H4 (cell line): ENCODE data around the gene KLK14. TPM values are rescaled to one million over a fixed set of nuclear protein-coding genes. Genes with fewer than 3 reads are reported as not detected.

Experiments used
- DNase-seq: peaks from one replicate; pipeline ENCODE4 v3.0.0-alpha.2; 2015; ENCODE audit warnings: low spot score
- total RNA-seq: library from RNA; depleted of rRNA; stranded (reverse); fragments of >200 nt; shearing (Covaris generic); gene quantifications from 2 replicates; pipeline ENCODE4 v1.2.3, GENCODE V29; 2014; rRNA removed

Gene KLK14
- total RNA-seq, 1 experiment from 2014 or later: not detected

DNA sequence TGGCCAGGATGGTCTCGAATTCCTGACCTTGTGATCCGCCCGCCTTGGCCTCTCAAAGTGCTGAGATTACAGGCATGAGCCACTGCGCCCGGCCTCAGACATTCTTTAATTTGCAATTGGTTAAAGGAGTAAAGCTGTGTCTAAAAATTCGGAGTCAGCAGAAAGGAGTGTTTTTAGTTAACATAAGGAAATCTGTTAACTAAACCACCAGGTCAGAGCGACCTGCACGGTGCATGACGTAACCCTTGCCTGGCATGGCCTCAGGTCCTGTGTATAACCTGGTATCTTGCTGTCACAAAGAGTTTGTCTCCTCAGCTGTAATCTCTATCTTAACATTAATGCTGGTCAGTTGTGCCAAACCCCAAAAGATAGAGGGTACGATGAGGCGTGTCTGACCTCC is 38.4 kb downstream of the KLK14 start:
- DNase-seq: no peak

DNA sequence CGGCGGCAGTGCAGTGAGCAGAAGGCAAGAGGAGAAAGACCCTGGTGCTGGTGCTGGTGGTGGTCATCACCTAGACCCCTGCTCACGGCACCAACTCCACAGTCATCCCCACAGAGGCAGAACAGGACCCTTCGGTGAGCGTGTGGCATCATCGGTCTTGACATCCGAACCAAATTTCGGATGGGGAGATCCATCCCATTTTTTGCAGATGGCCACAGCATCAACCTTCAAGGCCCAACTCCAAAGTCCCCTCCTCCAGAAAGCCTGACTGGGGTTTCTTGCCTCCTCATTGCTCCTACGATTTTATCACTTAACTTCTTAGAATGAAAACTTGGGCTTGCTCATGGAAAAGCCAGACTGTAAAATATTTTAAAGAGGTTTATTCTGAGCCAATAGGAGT is 39.2 kb downstream of the KLK14 start:
- DNase-seq: no peak

DNA sequence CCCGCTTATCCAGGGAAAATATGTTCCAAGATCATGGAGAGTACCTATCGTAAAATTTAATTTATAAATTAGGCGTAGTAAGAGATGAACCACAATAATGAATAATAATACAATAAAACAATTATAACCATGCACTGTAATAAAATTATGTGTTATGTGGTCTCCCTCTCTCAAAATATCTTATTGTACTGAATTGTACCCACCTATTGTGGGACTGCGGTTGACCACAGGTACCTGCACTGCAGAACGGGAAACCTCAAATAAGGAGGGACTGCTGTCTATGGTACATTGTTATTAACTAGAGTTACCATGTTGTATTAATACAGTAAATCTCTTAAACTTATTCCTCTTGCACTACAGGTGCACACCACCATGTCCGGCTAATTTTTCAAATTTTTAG is 42.5 kb downstream of the KLK14 start:
- no peak for DNase-seq

DNA sequence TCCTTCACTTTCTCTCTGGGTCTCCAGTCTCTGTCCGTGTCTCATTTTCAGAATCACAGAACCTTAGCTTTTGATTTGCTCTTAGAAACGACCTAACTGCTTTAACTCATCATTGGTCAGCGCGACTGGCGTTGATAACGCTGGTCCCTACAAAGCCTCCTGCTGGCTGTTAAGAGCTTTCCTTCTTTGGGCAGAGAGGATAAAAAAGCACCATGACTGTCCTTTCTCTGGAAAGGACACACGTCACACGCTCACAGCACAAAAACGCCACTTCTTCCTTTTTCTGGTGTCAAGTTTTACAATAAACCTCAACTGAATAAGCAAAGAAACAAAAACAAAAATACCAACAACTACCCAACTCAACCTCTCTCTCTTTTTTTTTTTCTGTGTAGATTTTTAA is 46.2 kb downstream of the KLK14 start:
- no peak for DNase-seq

DNA sequence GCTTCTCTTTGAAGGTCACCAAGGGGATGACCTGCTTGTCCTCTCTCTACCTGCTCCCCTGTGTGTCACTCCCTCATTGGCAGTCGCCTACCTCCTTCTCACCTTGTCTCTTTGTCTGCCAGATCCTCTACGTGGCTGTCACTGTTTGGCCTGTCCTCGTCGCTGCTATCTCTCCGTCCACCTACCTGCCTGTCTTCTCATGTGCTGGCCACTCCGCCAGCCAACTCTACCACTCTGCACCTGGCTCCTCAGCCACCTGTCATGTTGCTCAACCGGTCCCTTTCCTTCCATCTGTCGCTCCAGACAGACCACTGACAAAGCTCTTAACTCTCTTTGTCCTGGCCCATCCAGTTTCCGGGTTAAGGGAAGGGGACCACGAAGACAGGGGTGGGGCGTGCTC is 48.0 kb downstream of the KLK14 start, which contains the start of gene KLK12:
TSS of gene KLK12 (minus strand) at position 299 of the 400 bp plus-strand sequence. CDS start 381 bp downstream, outside the sequence.
- DNase-seq: no peak

DNA sequence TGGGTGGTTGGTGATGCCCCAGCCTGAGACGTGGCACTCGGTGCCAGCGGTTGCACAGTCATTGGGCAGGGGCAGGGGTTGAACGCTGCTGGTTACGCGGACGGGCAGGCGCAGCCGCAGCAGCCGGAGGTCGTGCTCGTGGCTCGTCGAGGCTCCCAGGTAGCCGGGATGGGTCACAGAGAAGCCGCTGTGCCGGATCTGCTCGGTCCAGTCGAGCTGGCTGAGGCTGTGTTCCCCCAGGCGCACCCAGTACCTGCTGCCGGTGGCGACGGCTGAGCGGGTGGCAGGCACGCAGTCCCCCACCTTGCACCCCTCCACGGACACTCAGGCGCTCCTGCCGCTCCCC is 50.8 kb downstream of the KLK14 start:
- DNase-seq: no peak

DNA sequence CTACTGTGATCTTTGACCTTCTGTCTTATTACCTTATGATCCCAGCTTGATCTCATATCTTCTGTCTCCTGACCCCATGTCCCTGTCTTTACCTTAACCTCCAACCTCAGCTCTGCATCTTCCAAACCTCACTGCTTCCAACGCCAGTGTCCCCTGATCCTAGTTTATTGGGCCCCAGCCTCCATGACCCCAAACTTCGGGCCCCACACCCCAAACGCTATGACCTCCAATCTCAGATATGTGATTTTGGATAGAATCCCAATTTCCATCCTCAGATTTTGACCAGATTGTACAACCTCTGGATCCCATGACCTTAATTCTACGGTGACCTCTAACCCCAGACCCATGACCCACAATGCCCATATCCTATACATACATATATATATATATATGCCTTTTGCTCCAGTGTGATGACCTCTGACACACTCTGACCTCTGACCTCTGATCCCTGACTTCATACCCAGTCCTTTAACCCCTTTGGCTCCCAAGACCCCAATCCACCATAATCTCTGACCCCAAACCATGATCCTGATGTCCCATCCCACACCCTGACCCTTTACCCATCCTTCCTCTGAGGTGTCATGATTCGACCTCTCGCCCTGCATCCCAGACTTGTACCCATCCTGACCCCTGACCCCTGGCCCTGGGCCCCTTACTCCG is 51.3 kb downstream of the KLK14 start:
- no peak for DNase-seq

DNA sequence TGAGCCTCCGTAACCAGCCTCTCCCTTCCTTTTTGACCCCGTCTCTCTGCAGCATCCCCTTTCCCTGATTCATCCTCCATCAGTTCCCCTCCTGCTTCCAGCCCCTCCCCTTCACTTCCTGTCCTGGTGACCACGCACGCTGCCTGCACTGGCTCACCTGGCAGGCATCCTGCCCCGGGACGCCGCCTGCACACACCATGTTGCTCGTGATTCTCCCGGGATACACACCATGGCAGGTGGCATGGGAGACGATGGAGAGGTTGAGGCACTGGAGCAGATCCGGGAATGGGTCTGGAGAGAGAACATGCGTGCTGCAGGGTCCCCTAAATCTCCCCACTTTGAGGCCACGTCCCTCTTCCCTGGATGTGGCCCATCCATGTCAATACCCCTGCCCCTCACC is 52.1 kb downstream of the KLK14 start:
- DNase-seq: no peak

DNA sequence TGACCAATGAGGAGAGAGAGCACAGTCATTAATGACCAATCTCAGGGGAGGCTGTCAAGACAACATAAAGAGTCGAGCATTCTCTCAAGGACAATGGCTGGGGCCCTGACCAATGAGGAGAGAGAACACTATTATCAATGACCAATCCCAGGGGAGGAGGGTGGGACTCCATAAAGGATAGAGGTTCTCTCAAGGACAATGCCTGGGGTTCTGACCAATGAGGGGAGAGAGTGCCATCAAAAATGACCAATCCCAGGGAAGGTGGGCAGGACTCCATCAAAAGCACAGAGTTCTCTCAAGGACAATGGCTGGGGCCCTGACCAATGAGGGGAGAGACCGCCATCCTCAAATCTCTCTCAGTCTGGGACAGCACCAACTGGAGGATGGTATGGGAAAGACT is 53.0 kb downstream of the KLK14 start:
- DNase-seq: no peak

Other genes with a start within 250 kb of the KLK14 start
- not detected in 2 replicates for gene KLK15, start 249.3 kb downstream of the KLK14 start, total RNA-seq
- gene KLK3, start 228.0 kb downstream of the KLK14 start, total RNA-seq: not detected in 2 replicates
- gene KLK2, start 209.4 kb downstream of the KLK14 start, total RNA-seq: not detected in 2 replicates
- gene KLK4, start 171.5 kb downstream of the KLK14 start, total RNA-seq: not detected in 2 replicates
- gene KLK5, start 129.8 kb downstream of the KLK14 start, total RNA-seq: 0.64 TPM in 1 of 2 replicates, not detected in the other
- gene KLK6, start 113.3 kb downstream of the KLK14 start, total RNA-seq: not detected in 2 replicates
- not detected in 2 replicates for gene KLK7, start 99.0 kb downstream of the KLK14 start, total RNA-seq
- gene KLK8, start 81.3 kb downstream of the KLK14 start, total RNA-seq: not detected in 2 replicates
- gene KLK10, start 63.2 kb downstream of the KLK14 start, total RNA-seq: not detected in 2 replicates
- gene KLK11, start 56.3 kb downstream of the KLK14 start, total RNA-seq: not detected in 2 replicates
- not detected in 2 replicates for gene KLK12, start 47.9 kb downstream of the KLK14 start, total RNA-seq
- gene KLK13, start 17.8 kb downstream of the KLK14 start, total RNA-seq: not detected in 2 replicates
- gene CTU1, start 25.5 kb upstream of the KLK14 start, total RNA-seq: 2.8 and 6.0 TPM in 2 replicates
- not detected in 2 replicates for gene SIGLEC9, start 42.0 kb upstream of the KLK14 start, total RNA-seq
- not detected in 2 replicates for gene SIGLEC7, start 59.4 kb upstream of the KLK14 start, total RNA-seq
- gene CD33, start 142.2 kb upstream of the KLK14 start, total RNA-seq: 3.3 and 13.9 TPM in 2 replicates
- 0.39 TPM in 1 of 2 replicates, not detected in the other for gene SIGLECL1, start 168.2 kb upstream of the KLK14 start, total RNA-seq
- gene IGLON5, start 228.8 kb upstream of the KLK14 start, total RNA-seq: 0.72 and 1.2 TPM in 2 replicates